GM10248 (cell line): Measurements from ENCODE around the gene MFSD8.
"Not testable (repeated sequence)": the region's sequence is repeated elsewhere in the genome, so short reads cannot be mapped to it uniquely, and the experiment has no call there.

ENCODE experiments used
- CTCF ChIA-PET: fragments of 300-600 bp; sonication (Branson Sonifier 250); formaldehyde crosslinking; extraction: SDS; loops from one replicate; lab custom pipeline; 2021; ENCODE audit warnings: antibody characterized with exemption; lab: Yijun Ruan, JAX
- POLR2A ChIA-PET: fragments of 350-650 bp; sonication (Branson Sonifier 250); formaldehyde crosslinking; extraction: SDS; loops from one replicate; lab custom pipeline; 2020; ENCODE audit warnings: antibody characterized with exemption; lab: Yijun Ruan, JAX
- DNase-seq: peaks from one replicate; pipeline ENCODE4 v3.0.0; 2012; ENCODE audit errors: extremely low spot score
- CTCF ChIP-seq: IDR thresholded peaks from 2 replicates; pipeline ENCODE4 v1.5.1; 2012; ENCODE audit warnings: mild to moderate bottlenecking, low read depth; ENCODE audit errors: extremely low read depth, missing control alignments, control extremely low read depth

MFSD8 gene

GRCh38 chr4:127965062-127965802, at the start of gene MFSD8, which contains the start of gene ABHD18:
Gene MFSD8 (minus strand): TSS chr4:127965173. CDS start chr4:127965133, 40 bp downstream.
Gene ABHD18 (plus strand): TSS chr4:127965406. CDS start chr4:127982956, 17,550 bp downstream.
- POLR2A ChIA-PET = interaction anchor here (0.6 to 1.9 kb wide), 5 partner anchors 14 to 183 kb away, joined by 3 to 15 read pairs (median 5); partner anchors contain the start of genes HSPA4L and LARP1B
- TF ChIP-seq CTCF = no peak
- CTCF ChIA-PET = interaction anchor here (0.7 to 1.7 kb wide), 18 partner anchors 15 to 214 kb away, joined by 3 to 6 read pairs (median 4); partner anchors contain the start of genes HSPA4L, LARP1B and PLK4
- DNase-seq = peak; percentile 98

GRCh38 chr4:128009428-128009827, 44.5 kb upstream of the MFSD8 start:
- ChIA-PET POLR2A (no interaction called here), CTCF (no interaction called here)
- no peak for DNase-seq
- no peak for TF ChIP-seq CTCF

GRCh38 chr4:128006592-128006991, 41.6 kb upstream of the MFSD8 start:
- CTCF ChIA-PET = interaction anchor here (1.0 to 3.3 kb wide), 6 partner anchors 9 to 41 kb away, joined by 3 to 10 read pairs (median 4); partner anchors contain the start of genes ABHD18 and MFSD8
- TF ChIP-seq CTCF = no peak
- no peak for DNase-seq
- POLR2A ChIA-PET = no interaction called here

GRCh38 chr4:127997534-127998388, 32.8 kb upstream of the MFSD8 start:
- TF ChIP-seq CTCF = peak; percentile 40
- POLR2A ChIA-PET = no interaction called here
- CTCF ChIA-PET = interaction anchor here (1.0 to 1.5 kb wide), 8 partner anchors 8 to 290 kb away, joined by 3 to 6 read pairs (median 4); partner anchors contain the start of genes ABHD18 and MFSD8
- DNase-seq = peak; percentile 56

GRCh38 chr4:127996521-127996920, 31.5 kb upstream of the MFSD8 start:
- DNase-seq, POLR2A ChIA-PET: not testable (repeated sequence)
- CTCF ChIA-PET = interaction anchor here (0.7 to 1.5 kb wide), 2 partner anchors 11 to 24 kb away, joined by 3 read pairs; no protein-coding TSS in a partner anchor

GRCh38 chr4:127995776-127996175, 30.8 kb upstream of the MFSD8 start:
- DNase-seq = no peak
- TF ChIP-seq CTCF = no peak

More at GRCh38 chr4:127995776-127996175, 30.8 kb upstream of the MFSD8 start:
- POLR2A ChIA-PET = no interaction called here
- CTCF ChIA-PET = interaction anchor here (0.7 kb wide), 1 partner anchor 25 kb away, joined by 3 read pairs; no protein-coding TSS in a partner anchor
